Right cardiac atrium (tissue), 5 donors: ENCODE data around the gene LIMK2. TPM values are rescaled to one million over a fixed set of nuclear protein-coding genes. Genes with fewer than 3 reads are reported as not detected.
"Not testable (repeated sequence)": the region's sequence is repeated elsewhere in the genome, so short reads cannot be mapped to it uniquely, and the experiment has no call there.

Experiments
- ATAC-seq, 2 donors: fragments of 200-7000 bp; cut with Tn5 transposase; one replicate each; pipeline versions ENCODE4 v1.8.0 to v1.9.1; 2020; ENCODE audit warnings: moderate library complexity in 2 of 2, mild to moderate bottlenecking in 1 of 2
- DNase-seq, 3 donors: peaks; one replicate each; pipeline ENCODE4 v3.0.0-alpha.2; 2020
- H3K27ac ChIP-seq: one replicate; pipeline ENCODE4 v1.5.1; 2013; ENCODE audit warnings: mild to moderate bottlenecking, low read length, control low read depth, moderate library complexity
- H3K27me3 ChIP-seq: one replicate; pipeline ENCODE4 v1.6.1; 2013; ENCODE audit not compliant: control insufficient read depth, insufficient read depth
- H3K4me1 ChIP-seq: one replicate; pipeline ENCODE4 v1.6.1; 2013; ENCODE audit warnings: low read length; ENCODE audit not compliant: control insufficient read depth, insufficient read depth
- H3K4me3 ChIP-seq: one replicate; pipeline ENCODE4 v1.5.1; 2013; ENCODE audit warnings: low read length, control low read depth
- H3K9me3 ChIP-seq: one replicate; pipeline ENCODE4 v1.6.1; 2013; ENCODE audit warnings: low read length; ENCODE audit not compliant: control insufficient read depth
- WGBS: extraction: QIAGEN DNeasy Blood & Tissue Kit; methylation state at CpG from one replicate; pipeline ENCODE4 v1.1.7; 2013; 5-methylcytosine and 5-hydroxymethylcytosine counted together
- intact Hi-C, 4 donors: fragments of 100-400 bp; cut with DNase I; formaldehyde crosslinking; loops; one replicate each; pipeline versions ENCODE4 v1.11.0 to v1.14.0; 2022 to 2023
- long read RNA-seq, 4 donors: library from polyadenylated mRNA; unstranded; transcript quantifications; one replicate each; pipeline ENCODE4 v2.0.0, GENCODE V29; 2020 to 2021
- polyA plus RNA-seq: library from polyadenylated mRNA; stranded (reverse); fragments of 200-250 nt; gene quantifications from one replicate; pipeline ENCODE4 v1.2.3, GENCODE V29; 2013
- total RNA-seq, 4 donors: library from RNA; stranded (reverse); fragmentation: NEBNext Ultra II Directional; extraction: Animal tissue kit (Norgen Biotek cat#: 25700); gene quantifications; one replicate each; pipeline ENCODE4 v1.2.1, GENCODE V29; 2021
- donor health status: healthy with polysubstance abuse.
- donor health status: DM: no; HTN: yes; CAD: no.
- donor health status: DM: no; HTN: no; CAD: no.
- donor health status: DM: no; HTN: yes; CAD: no; lungs with severe emphysema.
- donor health status: DM: yes; HTN: yes; CAD: no.

LIMK2 gene
- total RNA-seq (10 to 100 TPM in 3 of 4 donors, 1 to 10 TPM in 1; 8.9 to 12.1 (median 11.1) TPM), polyA plus RNA-seq (6.5 TPM)
- long read RNA-seq, donor 1, partial matches to known transcripts, result 4 of 10 reads
- long read RNA-seq, donor 1, other reads (novel, unspliced or antisense), result 4 of 10 reads
- long read RNA-seq, donor 2, partial matches to known transcripts, result 2 of 7 reads
- long read RNA-seq, donor 2, other reads (novel, unspliced or antisense), result 3 of 7 reads
- long read RNA-seq, donor 3, transcript LIMK2-201 (16 exons, 3,670 nt), result major isoform, 14 of 46 reads
- long read RNA-seq, donor 3, partial matches to known transcripts, result 12 of 46 reads
- long read RNA-seq, donor 3, other reads (novel, unspliced or antisense), result 17 of 46 reads
- long read RNA-seq, donor 4, partial matches to known transcripts, result 2 of 4 reads
- long read RNA-seq, donor 4, other reads (novel, unspliced or antisense), result 1 of 4 reads

GRCh38 chr22:31211862-31212730 lies at the start of gene LIMK2:
TSS of gene LIMK2 (plus strand) at chr22:31212298. CDS start at chr22:31212409, 111 bp downstream.
- under 1% methylated on average over 64 of the region's 64 CpGs for WGBS
- ATAC-seq, result peak; percentile 93 to 94
- intact Hi-C loops, result loop anchor here in 1 of 4 donors (5.0 kb wide), 1 partner anchor 60 kb away; no protein-coding TSS in a partner anchor
- no peaks in the 10 kb centered on the region for H3K27me3 ChIP-seq
- H3K27ac ChIP-seq, result peak within 1 kb of the TSS; percentile 73
- DNase-seq, result peak; percentile 96 to 99 (median 98)
- H3K4me3 ChIP-seq, result peak within 1 kb of the TSS; percentile 62
- peaks cover 8% of the 10 kb centered on the region for H3K4me1 ChIP-seq
- no peaks in the 10 kb centered on the region for H3K9me3 ChIP-seq

GRCh38 chr22:31170971-31171370 lies 41.1 kb upstream of the LIMK2 start:
- WGBS, result 98% methylated on average over 4 of the region's 4 CpGs
- Histone ChIP-seq H3K9me3 (no peaks in the 10 kb centered on the region), H3K4me3 (no peak overlapping the region), H3K4me1 (peaks cover 9% of the 10 kb centered on the region), H3K27me3 (no peaks in the 10 kb centered on the region), H3K27ac (no peak overlapping the region)
- ATAC-seq (no peak), DNase-seq (no peak)
- intact Hi-C loops, result no loop called here

GRCh38 chr22:31171734-31172133 lies 40.4 kb upstream of the LIMK2 start:
- H3K4me3 ChIP-seq, intact Hi-C loops, H3K9me3 ChIP-seq, ATAC-seq, H3K27ac ChIP-seq, H3K4me1 ChIP-seq, DNase-seq, H3K27me3 ChIP-seq: not testable (repeated sequence)
- 91% methylated on average over 9 of the region's 9 CpGs for WGBS

- Histone ChIP-seq H3K4me3 (no peak overlapping the region), H3K27ac (no peak overlapping the region), H3K27me3 (no peaks in the 10 kb centered on the region), H3K9me3 (no peaks in the 10 kb centered on the region), H3K4me1 (peaks cover 8% of the 10 kb centered on the region)
- ATAC-seq (peak; percentile 20 to 27), DNase-seq (no peak)
- intact Hi-C loops, result no loop called here
- 66% methylated on average over 5 of the region's 5 CpGs for WGBS
These were observed 38.5 kb upstream of the LIMK2 start for GRCh38 chr22:31173386-31174145.

GRCh38 chr22:31176923-31177322 lies 35.2 kb upstream of the LIMK2 start:
- intact Hi-C loops, result no loop called here
- 91% methylated on average over 1 of the region's 1 CpG for WGBS
- no peak for DNase-seq
- H3K4me1 ChIP-seq, result peaks cover 8% of the 10 kb centered on the region
- no peak overlapping the region for H3K27ac ChIP-seq
- no peaks in the 10 kb centered on the region for H3K27me3 ChIP-seq
- ATAC-seq, result no peak
- no peak overlapping the region for H3K4me3 ChIP-seq
- H3K9me3 ChIP-seq, result no peaks in the 10 kb centered on the region

GRCh38 chr22:31177420-31178162 lies 34.5 kb upstream of the LIMK2 start:
- H3K27me3 ChIP-seq, result no peaks in the 10 kb centered on the region
- WGBS, result 76% methylated on average over 6 of the region's 6 CpGs
- no peaks in the 10 kb centered on the region for H3K9me3 ChIP-seq
- ATAC-seq, result no peak
- H3K4me1 ChIP-seq, result peaks cover 8% of the 10 kb centered on the region
- H3K27ac ChIP-seq, result no peak overlapping the region
- intact Hi-C loops, result no loop called here
- H3K4me3 ChIP-seq, result no peak overlapping the region
- DNase-seq, result no peak

GRCh38 chr22:31178859-31179258 lies 33.2 kb upstream of the LIMK2 start:
- peak in 1 of 2 donors; percentile 11 for ATAC-seq
- H3K4me1 ChIP-seq, result peaks cover 4% of the 10 kb centered on the region
- no peaks in the 10 kb centered on the region for H3K9me3 ChIP-seq
- no peak overlapping the region for H3K4me3 ChIP-seq
- DNase-seq, result no peak
- no peaks in the 10 kb centered on the region for H3K27me3 ChIP-seq
- intact Hi-C loops, result no loop called here
- H3K27ac ChIP-seq, result no peak overlapping the region
- WGBS, result 97% methylated on average over 2 of the region's 2 CpGs

- intact Hi-C loops, result no loop called here
- no peaks in the 10 kb centered on the region for H3K27me3 ChIP-seq
- WGBS, result 33% methylated on average over 1 of the region's 1 CpG
- ATAC-seq (peak; percentile 58 to 62), DNase-seq (no peak)
- no peak overlapping the region for H3K4me3 ChIP-seq
- no peaks in the 10 kb centered on the region for H3K9me3 ChIP-seq
- H3K4me1 ChIP-seq, result peaks cover 4% of the 10 kb centered on the region
- no peak overlapping the region for H3K27ac ChIP-seq
These were observed 32.8 kb upstream of the LIMK2 start for GRCh38 chr22:31179345-31179744.

GRCh38 chr22:31184015-31184414 lies 28.1 kb upstream of the LIMK2 start:
- WGBS, result 95% methylated on average over 30 of the region's 30 CpGs
- H3K27me3 ChIP-seq, result no peaks in the 10 kb centered on the region
- no peak for DNase-seq
- H3K4me3 ChIP-seq, result no peak overlapping the region
- peaks cover 4% of the 10 kb centered on the region for H3K4me1 ChIP-seq
- H3K9me3 ChIP-seq, result no peaks in the 10 kb centered on the region
- intact Hi-C loops, result no loop called here
- no peak overlapping the region for H3K27ac ChIP-seq
- no peak for ATAC-seq

GRCh38 chr22:31185056-31185455 lies 27.0 kb upstream of the LIMK2 start:
- intact Hi-C loops, result no loop called here
- Histone ChIP-seq H3K4me3 (no peak overlapping the region), H3K9me3 (no peaks in the 10 kb centered on the region), H3K4me1 (no peaks in the 10 kb centered on the region), H3K27me3 (no peaks in the 10 kb centered on the region), H3K27ac (no peak overlapping the region)
- WGBS, result 94% methylated on average over 5 of the region's 5 CpGs
- DNase-seq (no peak), ATAC-seq (no peak)
